ENCODE measurements around the gene SLC39A5.

DNA sequence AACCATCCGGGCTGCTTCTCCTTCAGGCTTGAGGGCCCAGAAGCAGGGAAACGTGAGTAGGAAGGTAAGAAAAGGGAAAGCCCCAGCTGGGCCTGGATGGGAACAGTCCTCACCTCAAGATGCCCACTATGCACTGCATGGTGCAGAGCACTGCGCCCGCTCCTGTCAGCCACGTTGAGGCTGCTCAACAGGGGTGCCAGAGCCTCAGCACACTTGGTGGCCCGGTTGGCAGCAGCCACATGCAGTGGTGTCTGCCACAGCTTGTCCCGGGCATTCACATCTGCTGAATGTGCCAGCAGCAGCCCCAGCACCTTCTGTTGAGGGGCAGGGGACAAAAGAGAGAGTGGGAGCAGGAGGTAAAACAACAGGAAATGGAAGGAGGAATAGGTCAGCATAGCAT lies 25.8 kb downstream of the SLC39A5 start:
- TF ChIP-seq EZH2 (optimal IDR thresholded peaks at IDR 0.05; ENCODE audit: low read depth, low read length) (no peak), EZH2phosphoT487 (IDR thresholded peaks at IDR 0.05; ENCODE audit: low read length) (no peak)
- TF ChIP-seq, protein P1, sequence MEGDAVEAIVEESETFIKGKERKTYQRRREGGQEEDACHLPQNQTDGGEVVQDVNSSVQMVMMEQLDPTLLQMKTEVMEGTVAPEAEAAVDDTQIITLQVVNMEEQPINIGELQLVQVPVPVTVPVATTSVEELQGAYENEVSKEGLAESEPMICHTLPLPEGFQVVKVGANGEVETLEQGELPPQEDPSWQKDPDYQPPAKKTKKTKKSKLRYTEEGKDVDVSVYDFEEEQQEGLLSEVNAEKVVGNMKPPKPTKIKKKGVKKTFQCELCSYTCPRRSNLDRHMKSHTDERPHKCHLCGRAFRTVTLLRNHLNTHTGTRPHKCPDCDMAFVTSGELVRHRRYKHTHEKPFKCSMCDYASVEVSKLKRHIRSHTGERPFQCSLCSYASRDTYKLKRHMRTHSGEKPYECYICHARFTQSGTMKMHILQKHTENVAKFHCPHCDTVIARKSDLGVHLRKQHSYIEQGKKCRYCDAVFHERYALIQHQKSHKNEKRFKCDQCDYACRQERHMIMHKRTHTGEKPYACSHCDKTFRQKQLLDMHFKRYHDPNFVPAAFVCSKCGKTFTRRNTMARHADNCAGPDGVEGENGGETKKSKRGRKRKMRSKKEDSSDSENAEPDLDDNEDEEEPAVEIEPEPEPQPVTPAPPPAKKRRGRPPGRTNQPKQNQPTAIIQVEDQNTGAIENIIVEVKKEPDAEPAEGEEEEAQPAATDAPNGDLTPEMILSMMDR (IDR thresholded peaks at IDR 0.05; ENCODE audit: low read length): no peak
